GM20431 (cell line): ENCODE data around the gene SPOCK3.

Experiments
- in situ Hi-C: fragments of 300-500 bp; cut with MseI, MboI; formaldehyde crosslinking; loops from one replicate; pipeline ENCODE4 v1.15.0; 2020; ENCODE audit warnings: low sequenced_read_pairs; ENCODE audit not compliant: unreplicated experiment

Gene SPOCK3

DNA sequence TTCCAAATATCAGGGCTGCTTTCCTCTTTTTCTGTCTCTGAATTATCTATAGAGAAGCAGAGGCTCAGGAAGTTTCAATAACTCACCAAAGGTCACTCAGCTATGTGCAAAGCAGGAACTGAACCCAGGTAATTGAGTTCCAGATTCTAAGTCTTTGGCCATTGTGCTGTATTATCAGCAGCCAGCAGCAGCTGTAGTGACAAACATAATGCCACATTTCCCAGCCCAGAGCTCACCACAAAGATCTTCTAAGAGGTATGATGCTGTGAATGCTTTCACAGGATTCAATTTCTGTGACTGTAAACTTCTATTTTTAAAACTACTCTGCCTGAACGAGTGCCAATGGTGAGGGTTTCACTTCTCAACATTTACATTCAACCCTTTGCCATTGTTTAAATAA, 56.4 kb downstream of the SPOCK3 start:
- in situ Hi-C loops: no loop called here

DNA sequence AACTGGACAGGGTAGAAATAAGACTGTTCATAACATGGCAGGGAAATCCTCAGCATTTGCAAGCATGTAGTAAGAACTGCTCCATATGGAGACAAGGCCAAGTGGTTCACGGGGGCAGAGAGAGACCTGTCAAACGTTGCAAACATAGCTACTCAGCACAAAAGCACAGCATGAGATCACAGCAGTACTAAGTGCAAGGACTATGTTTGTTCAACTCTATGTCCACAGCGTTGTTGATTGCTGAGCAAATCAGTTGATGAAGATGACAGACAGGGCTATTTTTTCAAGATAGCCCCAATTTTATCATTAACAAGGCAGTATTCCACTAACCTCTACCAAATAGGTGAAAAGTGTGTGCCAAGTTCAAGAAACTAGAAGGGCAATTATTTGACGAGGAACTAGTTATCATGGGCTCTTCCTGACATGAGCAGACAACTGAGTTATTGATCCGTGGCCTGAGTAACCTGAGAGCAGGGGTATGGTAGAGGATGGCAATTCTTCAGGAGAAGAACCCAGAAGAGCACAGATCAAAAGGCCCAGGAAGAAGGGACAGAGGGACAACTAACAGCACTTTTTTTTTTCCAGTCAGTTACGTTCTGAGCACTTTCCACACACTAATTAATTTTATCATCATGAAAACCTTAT, 57.4 kb downstream of the SPOCK3 start:
- in situ Hi-C loops: no loop called here

DNA sequence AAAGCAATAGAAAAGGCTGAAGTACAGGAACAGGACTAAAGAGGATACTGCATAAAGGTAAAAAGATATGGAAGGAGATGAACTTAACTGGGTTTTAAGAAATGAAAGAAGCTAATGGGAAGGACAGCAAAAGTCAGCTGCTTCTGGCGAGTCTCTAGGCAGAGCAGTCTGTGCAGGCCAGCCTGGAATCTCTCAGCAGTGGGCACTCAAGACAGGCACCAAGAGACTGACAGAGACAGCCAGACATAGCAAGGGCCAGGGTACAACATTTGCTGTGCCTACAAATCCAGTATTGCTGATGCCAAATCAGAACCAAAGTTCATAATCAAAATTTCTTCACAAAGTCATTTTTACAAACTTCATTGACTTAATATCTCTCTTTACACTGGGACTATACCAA, 62.4 kb downstream of the SPOCK3 start:
- in situ Hi-C loops: no loop called here

DNA sequence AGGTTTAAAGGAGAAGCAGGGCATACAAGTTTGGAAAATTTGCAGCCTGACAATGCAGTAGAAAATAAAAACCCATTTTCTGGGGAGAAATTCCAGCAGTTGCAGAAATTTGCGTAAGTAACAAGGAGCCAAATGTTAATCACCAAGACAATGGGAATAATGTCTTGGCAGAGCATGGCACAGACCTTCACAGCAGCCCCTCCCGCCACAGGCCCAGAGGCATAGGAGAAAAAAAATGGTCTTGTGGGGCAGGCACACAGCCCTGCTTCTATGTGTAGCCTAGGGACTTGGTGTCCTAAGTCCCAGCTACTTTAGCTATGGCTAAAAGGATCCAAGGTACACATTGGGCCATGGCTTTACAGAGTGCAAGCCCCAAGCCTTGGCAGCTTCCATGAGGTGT, 65.7 kb downstream of the SPOCK3 start:
- in situ Hi-C loops: no loop called here

DNA sequence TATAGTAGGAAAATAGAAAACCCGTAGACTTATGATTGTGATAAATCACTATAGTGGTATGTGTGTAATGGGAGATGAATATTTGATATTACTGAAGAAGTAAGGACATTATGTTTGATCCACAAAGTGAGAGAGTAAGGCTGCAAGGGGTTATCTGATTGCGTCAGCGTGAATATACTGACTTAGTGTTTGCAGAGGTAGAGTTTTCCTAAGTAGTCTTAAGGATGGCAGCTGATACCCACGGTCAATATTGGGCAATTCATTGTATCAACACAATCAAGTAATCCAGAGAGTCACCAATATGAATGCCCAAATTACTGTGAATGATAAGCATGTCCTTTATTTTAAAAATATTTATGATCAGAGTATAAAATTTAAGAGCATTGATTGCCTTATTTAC, 83.7 kb downstream of the SPOCK3 start:
- in situ Hi-C loops: no loop called here

DNA sequence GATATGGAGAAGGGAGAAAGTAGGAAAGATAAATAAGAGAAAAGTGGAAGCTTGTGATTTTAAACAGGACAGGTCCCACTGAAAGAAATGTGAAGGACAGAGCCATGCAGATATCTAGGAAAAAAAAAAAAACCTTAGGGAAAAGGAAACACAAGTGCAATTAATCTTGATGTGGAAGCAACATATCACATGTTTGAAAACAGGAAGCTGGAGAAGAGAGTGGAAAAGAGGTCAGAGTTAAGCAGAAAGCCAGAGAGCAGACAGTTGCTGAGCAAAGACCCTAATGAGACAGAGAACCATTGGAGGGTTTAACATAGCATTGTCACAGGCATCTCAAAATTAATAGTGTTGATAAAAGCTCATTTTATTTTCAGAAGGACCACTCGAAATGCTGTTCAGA, 89.7 kb downstream of the SPOCK3 start:
- in situ Hi-C loops: no loop called here

DNA sequence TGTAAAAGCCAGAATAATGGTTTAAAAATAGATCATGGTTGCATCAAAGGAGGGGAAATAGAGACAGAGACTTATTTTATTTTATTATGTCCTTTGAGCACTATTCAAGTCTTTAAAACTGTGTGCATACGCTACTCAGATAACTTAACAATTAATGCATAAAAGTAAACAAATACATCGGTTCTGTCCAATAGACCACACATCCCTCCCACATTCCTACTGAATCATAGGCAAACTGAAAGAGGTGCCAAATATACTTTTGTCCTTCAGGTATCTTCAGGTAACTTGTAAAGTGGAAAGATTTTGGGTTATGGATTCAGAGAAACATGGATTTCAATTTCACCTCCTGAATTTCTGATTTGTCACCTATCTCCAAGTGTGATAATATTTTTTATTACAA, 91.3 kb downstream of the SPOCK3 start:
- in situ Hi-C loops: no loop called here

DNA sequence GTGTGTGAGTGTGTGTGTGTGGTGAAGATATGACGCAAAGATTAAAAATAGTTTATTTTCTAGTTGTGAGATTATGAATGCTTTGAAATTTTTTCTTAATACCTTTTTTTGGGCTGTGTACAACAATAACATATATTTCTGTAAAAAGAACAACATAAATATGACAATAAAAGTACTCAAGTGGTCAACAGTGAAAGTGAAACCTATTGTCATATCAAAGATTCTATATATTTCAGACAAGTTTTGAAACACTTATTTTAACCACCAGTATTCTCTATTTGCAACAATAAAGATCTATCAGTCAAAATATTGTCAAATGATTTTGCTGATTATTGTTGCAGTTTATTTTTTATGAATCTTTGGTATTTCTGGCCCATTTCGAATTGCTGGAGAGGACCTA, 98.0 kb downstream of the SPOCK3 start:
- in situ Hi-C loops: no loop called here

DNA sequence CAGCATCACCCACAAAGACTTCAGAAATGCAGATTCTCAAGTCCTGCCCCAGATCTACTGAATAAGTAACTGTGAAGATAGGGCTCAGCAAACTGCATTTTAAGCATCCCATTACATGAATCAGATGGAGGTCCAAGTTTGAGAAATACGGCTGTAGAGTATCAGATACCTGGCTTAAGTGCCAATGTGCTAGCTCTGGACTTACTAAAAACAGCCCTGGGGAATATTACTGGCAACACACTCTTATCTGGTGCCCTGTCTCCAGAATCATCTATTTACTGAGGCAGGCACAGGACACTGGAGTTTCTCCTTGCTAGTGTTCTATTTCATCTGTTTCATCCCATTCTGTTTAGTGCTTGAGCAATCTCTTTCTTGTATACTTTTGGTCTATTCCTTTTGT, 105.1 kb downstream of the SPOCK3 start:
- in situ Hi-C loops: no loop called here

DNA sequence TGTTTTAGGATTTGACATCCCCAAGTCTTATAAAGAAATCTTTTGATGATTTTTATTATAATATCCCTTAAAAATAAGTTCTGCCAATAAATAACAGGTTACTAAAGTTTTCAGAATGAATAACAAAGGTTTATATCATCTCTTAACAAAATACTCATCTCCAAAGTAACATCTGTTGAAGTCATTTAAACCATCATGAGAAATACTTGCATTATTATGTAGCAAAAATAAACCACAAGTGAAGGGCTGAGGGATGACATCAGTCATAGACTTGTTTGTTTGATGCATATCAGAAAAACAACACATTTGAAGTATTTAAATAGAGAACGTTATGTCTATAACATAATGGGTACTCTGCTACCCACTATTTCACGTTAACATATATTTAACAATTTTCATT, 114.9 kb downstream of the SPOCK3 start:
- in situ Hi-C loops: no loop called here

DNA sequence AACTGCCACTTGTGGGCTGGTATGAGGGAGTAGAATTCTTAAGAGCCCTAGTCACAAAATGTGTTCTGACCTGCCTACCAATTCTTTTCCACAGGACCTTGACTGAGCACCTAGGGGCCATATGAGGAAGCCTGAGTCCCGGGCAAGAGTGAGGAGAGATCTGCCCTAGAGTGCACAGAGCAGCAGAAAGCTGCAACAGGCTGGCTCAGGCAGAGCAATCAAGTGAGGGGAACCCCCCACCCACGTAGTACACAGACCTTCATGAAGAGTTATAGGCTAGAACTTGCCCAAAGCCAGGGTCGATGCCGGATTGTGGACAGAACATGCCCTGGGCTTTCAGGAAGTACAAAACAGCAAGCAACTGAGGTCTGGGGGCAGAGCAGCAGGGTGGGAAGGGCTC, 117.0 kb downstream of the SPOCK3 start:
- in situ Hi-C loops: no loop called here

DNA sequence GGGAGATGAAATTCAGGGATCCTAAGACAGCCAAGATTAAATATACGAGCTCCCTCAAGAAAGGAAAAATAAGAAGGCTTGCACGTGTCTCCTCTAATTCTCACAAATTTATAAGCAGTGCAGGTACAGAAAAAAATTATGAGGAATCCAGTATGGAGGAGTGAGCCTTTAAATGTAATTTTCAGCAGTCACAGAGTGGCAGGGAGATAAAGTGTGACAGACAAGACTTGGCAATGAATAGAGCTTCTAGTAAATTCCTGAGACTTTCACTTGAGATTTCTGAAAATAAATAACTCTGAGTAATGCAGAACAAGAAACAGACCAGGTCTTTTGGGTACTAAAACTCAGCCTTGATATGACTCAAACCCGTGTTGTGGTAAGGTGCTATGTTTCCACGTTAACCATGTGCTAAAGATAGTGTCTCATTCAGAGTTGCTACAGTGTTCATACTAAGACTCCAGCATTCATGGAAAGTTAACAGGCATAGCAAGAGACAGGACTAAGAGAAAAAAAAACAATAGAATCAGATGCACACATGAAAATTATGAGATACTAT, 119.8 kb downstream of the SPOCK3 start:
- in situ Hi-C loops: no loop called here

DNA sequence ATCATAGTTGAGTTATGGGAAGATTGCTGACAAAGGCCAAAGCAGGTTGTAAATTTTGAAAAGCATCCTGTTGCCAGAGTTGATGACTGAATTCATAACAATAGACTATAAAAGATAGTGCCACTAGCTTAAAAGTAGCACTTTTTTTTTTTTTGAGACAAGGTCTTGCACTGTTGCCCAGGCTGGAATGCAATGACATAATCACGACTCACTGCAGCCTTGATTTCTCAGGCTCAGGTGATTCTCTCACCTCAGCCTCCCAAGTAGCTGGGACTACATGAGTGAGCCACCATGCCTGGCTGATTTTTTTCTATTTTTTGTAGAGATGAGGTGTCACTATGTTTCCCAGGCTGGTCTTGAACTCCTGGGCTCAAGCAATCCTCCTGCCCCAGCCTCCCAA, 122.7 kb downstream of the SPOCK3 start:
- in situ Hi-C loops: no loop called here

DNA sequence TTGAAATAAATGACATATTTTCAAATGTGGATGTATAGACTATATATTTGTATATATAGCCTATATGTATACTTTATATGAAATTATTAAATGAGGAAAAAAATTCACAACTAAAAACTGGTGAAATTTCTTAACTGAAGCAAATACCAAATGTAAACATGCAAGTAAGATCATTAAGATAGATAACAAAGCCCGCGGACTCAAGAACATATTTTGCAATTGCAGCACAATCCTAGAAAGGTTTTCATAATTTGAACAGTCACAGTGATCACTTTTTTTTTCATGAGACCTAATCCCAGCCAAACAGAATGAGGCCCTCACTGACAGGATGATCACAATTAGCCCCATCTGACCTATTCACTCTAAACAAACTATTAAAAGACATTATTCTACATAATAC, 123.2 kb downstream of the SPOCK3 start:
- in situ Hi-C loops: no loop called here

DNA sequence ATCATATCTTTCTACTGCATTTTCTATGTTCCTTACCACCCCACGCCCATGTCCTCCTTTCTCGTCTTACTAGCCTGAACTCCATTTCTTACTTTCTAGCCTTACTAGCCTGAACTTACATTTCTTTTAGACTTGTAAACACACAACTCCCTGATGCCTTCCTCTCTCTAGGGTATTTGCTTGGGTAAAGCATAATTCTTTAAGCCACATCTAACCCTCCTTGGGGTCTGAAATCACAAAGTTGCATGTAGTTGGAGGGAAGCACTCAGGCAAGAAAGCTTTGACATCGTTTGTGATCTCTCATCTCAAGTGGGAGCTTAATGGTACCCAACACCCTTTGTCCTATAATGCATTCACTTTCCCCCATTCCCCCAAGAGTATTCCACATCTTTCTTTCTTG, 124.4 kb downstream of the SPOCK3 start:
- in situ Hi-C loops: no loop called here

DNA sequence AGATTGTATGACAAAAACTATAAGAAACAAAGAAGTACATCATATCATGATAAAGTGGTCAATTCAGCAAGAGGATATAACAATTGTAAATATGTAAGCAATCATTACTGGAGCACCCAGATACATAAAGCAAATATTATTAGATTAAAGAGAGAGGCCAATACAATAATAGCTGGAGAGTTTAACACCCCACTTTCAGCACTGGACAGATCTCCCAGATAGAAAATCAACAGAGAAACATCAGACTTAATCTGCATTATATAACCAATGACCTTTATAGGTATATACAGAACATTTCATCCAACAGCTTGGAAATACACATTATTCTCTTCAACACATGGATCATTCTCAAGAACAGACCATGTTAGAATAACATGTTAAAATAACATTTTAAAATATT, 128.4 kb downstream of the SPOCK3 start:
- in situ Hi-C loops: no loop called here

DNA sequence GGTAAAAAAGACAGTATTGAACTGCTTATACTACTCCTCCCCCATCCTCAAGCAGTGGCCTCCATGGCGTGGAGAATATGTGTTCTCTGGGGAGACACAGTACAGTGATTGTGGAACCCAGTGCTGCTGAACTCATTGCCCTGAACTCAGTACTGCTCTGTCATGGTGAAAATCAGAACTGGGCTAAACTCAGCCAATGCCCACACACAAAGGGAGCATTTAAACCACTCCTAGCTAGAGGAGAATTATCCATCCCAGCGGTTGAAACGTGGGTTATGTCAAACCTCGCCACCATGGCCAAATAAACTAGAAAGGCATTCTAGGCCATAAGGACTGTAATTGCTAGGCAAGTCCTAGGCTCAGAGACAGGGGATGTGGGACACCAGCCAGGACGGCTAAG, 131.8 kb downstream of the SPOCK3 start:
- in situ Hi-C loops: no loop called here

DNA sequence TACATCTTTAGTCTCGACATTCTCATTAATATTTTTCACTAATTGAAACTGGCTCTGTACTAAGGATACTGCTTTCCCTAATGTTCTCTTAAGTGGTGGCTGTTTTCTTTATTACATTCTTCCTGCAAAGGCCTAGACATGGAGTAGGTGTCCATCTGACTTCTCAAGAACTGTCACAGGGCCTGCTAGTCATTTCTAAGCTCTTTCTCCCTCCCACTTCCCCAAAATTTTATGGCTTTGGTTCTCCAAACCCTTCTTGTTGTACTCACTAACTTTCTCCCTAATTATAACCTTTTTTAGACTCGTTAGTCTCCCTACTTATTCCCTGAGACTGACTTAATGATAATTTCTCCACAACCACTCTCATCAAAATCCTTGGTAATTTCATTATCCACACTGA, 133.3 kb downstream of the SPOCK3 start:
- in situ Hi-C loops: no loop called here

DNA sequence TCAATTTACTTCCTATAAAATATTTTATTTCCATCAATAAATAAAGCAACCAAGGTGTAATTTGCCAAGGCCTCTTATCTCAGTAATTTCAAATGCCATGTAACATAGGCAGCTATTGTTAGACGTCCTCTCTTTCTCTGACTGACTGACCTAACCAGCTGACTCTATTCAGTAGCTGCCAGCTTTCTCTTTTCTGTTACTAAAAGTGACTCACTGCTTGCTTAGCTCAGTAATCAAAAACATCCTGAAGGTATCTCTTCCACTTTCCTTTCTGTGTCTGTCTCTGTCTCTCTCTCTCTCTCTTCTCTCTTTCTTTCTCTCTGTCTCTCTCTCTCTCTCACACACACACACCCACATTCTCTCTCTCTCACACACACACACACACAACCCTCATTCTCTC, 134.2 kb downstream of the SPOCK3 start:
- in situ Hi-C loops: no loop called here

DNA sequence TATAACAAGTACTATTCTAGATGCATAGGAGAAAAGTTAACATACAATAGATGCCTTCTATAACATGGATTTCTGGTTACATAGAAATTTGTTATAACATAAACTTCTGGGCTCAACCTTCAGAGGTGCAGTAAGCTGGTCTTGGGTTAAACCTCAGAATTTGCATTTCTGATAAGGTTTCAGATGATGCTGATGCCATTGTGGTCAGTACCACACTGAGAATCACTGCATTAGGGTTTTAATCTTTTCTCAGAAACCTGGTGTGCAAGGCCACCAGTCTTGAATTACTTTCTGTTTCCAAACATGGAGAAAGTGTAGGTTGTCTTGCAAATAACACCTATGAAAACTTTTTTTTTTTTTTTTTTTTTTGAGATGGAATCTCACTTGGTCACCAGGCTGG, 146.2 kb downstream of the SPOCK3 start:
- in situ Hi-C loops: no loop called here

DNA sequence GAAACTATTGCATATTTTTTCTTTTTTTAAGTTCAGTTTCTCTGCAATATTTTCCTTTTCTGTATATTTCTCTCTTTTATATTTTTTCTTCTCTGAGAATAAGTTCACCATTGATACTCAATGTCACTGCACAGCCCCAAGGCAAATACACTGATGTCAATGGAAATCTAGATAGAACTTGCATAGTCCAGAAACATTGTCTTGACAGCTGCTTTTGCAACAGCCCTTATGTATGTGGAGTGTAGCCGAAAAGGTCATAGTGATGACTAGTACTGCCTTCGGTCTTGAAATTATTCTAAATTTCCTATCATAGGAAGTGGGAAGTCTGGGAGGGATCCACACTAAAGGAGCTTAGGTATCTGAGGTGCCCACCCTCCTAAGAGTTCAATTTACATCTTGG, 150.0 kb downstream of the SPOCK3 start:
- in situ Hi-C loops: no loop called here

DNA sequence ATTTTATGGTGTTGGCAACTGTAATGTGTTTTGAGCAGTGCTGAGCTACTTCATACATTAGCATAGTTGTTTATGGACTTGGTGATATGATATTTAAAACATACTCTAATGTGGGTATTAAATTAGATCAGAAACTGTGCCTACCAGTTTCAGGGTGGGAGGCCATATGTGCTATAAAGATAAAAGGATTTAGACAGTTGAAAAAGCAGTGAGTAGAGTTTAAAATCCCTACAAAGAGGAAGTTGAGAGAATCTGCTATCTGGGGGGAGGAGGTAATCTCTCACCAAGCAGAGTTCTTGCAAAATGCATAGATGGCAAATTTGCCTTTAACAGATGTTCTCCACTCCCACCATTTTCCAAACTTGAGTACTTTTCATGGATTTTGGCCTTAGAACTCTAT, 154.5 kb downstream of the SPOCK3 start:
- in situ Hi-C loops: no loop called here
